ENCODE measurements around the gene CDS2.

- TF ChIP-seq CTCF (IDR thresholded peaks at IDR 0.05): no peak
- TF ChIP-seq POLR2A (IDR thresholded peaks at IDR 0.05): no peak
Measured at GRCh38 chr20:5177071-5177470, 50.3 kb downstream of the CDS2 start.
